Stimulated activated CD4-positive, alpha-beta T cell treated with anti-CD3 and anti-CD28 coated beads, Interleukin-12 subunit alpha, Interleukin-12 subunit beta, amount 100 ng/mL, for 4 hours (primary cell): ENCODE data around the gene STIM2.
"Not testable (repeated sequence)": the region's sequence is repeated elsewhere in the genome, so short reads cannot be mapped to it uniquely, and the experiment has no call there.

Source experiments
- DNase-seq: peaks from one replicate; pipeline ENCODE4 v3.0.0-alpha.2; 2020

The STIM2 gene

GRCh38 chr4:27005905-27006590, 145.4 kb downstream of the STIM2 start:
- no peak for DNase-seq

DNA sequence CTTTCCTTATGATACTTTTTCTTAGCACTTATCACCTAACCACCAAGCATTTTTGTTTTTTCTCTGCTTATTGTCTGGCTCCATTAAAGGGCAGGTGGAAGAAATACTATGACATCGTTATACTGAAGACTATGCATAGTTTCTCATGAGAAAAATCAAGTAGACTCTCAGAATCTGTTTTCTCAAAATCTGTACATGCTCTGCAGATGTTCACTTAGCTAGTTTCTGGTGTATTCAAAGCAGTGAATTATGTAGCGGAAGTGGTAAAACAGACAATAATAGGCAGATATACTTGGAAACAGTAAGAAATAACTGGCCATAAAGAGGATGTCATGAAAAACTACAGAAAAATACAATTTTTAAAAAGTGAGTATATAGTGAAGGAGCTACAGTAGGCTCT, 146.0 kb downstream of the STIM2 start:
- DNase-seq = no peak

DNA sequence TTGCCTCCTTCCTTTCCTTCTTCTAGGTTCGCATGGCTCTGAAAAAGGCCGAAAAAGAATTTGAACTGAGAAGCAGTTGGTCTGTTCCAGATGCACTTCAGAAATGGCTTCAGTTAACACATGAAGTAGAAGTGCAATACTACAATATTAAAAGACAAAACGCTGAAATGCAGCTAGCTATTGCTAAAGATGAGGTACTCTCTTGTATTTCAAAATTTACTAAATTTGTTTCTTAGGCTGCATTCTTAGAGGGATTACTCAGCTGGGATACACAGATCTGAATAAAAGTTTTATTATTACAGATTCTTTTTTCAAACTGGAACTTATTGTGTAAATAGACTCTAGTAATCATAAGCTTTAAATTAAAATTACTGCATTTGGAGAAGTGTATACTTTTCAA, 146.9 kb downstream of the STIM2 start:
- DNase-seq = no peak

GRCh38 chr4:27008679-27009078, 148.0 kb downstream of the STIM2 start:
- DNase-seq = no peak

GRCh38 chr4:27009539-27009938, 148.9 kb downstream of the STIM2 start:
- no peak for DNase-seq

- DNase-seq = peak; percentile 58
These were observed 149.8 kb downstream of the STIM2 start for GRCh38 chr4:27010334-27010940.

GRCh38 chr4:27011401-27011800, 150.8 kb downstream of the STIM2 start:
- DNase-seq = no peak

DNA sequence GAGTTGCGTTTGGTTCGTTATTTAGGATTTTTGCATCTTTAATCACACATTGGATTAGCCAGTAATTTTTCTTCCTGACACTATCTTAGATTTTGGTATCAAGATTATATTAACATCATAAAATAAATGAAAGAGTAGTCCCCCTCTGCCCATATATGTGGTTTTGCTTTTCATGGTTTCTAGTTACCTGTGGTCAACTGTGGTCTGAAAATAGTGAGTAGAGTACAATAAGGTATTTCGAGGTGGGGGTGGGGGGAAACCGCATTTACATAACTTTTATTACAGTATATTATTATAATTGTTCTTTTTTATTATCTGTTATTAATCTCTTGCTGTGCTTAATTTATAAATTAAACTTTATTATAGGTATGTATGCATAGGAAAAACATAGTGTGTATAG, 152.4 kb downstream of the STIM2 start:
- no peak for DNase-seq

DNA sequence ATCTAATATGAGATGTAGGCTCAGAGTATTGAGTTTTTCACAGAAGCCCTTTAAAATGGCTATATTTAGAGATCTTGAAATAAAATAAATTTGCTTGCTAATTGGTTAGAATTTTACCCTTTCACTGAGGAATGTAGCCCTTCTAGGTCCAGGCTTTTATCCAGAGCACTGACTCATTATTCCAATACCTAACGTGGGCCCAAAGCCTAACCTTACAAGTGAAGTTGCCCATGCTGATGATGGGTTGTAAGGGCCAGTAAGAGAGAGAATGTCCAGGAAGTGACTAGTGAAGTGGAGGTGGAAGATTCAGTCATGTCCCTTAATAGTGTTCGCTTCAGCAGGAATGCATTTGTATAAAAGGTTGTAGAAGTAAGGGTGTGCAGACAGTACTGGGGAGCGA, 155.9 kb downstream of the STIM2 start:
- no peak for DNase-seq

GRCh38 chr4:27017623-27018022, 157.0 kb downstream of the STIM2 start:
- no peak for DNase-seq

DNA sequence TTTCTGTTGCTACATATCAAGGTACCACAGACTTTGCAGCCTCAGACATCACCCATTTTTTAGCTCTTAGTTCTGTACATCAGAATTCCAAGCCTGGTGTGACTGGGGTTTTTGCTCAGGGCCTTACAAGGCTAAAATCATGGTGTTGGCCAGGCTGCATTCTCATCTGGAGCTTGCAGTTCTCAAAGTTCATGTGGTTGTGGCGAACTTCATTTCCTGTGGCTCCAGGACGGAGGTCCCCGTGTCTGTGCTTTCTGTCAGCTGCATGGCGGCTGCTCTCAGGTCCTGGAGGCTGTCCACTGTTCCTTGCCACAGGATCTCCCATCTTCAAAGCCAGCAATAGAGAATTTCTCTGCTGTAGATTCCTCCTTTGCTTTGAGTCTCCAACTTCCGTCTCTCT, 157.4 kb downstream of the STIM2 start:
- no peak for DNase-seq

DNA sequence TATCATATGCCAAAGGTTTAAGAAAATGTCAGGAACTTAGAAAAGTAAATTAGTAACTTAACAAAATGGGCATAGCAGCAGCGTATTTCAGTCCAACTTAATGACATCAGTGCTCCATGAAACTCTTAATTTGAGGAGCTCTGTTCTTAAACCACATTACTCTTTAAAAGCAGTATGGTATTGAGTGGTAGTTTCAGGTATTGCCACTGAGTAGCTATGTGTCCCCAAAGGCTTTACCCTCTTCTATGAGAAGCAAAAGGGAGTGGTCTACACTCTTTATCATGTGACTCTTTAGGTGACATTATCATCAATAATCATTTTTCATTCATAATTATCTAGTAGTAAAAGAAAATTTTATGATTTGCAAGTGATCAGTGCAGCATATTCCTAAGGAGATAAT, 158.3 kb downstream of the STIM2 start:
- no peak for DNase-seq

DNA sequence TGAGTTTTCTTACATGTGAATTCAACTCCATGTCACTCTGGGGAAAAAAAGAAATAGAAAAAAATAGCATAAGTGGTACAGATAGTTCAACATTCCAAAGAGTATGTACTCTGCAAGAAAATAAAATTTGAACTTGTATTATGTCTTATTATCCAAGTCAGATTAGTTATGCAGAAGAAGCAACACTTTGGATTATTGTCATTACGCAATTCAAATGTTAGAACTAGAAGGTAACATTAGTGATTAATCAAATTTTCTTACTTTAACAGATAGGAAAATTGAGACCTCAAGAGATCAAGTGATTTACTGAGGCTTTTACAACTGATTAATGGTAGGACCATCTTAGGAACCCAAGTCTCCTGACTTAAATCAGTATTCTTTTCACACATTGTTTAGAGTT, 159.1 kb downstream of the STIM2 start:
- no peak for DNase-seq

DNA sequence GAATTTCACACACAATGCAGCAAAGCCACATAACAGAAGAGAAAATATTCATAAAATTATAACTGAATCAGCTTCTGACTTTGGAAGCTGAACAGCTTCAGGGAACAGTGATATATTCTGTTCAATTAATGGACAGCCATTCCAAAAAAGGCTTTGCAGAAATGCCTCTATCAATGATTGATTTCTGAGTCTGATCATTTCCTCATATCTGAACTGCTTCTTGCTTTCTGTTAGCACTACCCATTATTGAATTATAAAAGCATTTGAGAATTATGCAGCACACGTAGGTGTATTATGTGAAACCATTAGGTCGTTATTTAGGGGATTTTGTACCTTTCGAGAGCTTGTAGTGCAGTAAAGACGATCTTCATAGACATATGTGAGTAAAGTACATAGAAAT, 159.6 kb downstream of the STIM2 start:
- DNase-seq = no peak

- no peak for DNase-seq
These were observed 160.0 kb downstream of the STIM2 start for GRCh38 chr4:27020603-27021002.

GRCh38 chr4:27022963-27023362, 162.3 kb downstream of the STIM2 start:
- no peak for DNase-seq

- DNase-seq = no peak
These were observed 162.7 kb downstream of the STIM2 start for GRCh38 chr4:27023366-27023765.

DNA sequence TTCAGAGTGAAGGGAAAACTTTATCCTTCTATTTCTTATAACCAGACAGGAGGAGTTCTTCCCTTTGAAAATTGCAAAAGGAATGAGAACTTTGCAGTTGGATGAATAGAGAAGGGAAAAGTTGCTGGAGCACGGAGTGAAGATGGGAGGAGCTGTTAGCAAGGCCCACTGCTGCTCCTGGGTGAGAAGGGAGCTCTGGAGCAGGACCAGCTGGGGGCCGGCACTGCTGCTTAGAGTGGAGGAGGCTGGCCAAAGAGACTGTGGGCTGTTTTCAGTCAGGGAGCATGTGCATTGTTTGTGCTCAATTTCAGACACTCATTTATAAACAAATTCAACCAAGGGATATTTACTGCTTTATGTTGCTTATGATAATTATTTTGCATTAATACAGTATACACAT, 164.2 kb downstream of the STIM2 start:
- DNase-seq = no peak

DNA sequence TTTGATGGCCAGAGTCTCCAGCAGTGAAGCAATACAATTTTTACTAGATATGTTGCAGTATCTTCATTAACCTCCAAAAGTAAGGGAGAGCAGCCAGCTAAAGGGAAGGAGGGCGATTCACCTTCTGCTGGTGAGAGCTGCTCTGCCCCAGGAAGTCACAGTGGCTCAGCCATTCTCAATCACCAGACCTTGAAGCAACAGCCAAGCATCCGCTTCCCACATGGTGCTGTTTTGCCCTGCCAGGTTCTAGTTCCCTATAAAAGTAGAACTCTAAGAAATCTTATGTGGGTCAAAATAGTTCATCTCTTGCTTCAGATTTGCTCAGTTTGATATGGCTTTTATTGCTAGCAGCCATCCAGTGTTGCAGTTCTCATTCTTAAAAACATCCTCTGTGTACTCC, 166.8 kb downstream of the STIM2 start:
- no peak for DNase-seq

- DNase-seq = not testable (repeated sequence)
These were observed 174.5 kb downstream of the STIM2 start for GRCh38 chr4:27035127-27035526.

GRCh38 chr4:27040356-27040755, 179.7 kb downstream of the STIM2 start:
- DNase-seq = no peak

DNA sequence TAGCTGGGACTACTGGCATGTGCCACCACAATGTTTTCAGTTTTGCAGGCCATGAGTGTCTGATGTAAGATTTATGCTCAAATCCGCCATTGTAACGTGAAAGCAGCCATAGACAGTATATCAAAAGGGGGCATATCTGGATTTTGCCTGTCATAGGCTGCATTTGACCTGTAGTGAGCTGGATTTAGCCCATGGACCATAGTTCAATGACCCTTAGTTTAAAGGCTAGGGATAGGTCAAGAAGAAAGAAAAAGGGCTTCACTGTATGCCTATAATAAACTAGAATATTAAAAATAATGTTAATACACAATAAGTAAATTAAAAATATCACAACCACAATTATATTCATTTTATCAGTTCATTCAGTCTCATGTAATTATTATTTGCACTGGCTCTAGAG, 181.8 kb downstream of the STIM2 start:
- no peak for DNase-seq

GRCh38 chr4:27043200-27043599, 182.6 kb downstream of the STIM2 start:
- no peak for DNase-seq

DNA sequence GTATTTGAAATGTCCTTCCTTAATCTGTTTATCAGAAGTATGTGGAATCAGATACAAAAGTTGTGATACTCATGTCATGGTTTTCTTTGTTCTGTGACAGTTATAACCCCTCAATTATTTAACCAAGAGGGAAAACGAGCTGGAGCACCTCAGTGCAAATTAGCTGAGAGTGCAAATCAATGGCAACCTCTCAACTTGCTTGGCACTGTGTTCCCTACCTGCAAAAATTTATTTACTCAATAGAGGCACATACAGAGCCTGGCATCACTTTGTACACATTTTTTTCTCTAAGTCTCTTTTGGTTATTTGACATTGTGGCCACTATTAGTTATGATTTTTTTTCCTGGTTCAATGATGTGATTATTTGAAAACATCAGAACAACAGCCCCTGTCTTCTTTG, 186.2 kb downstream of the STIM2 start:
- DNase-seq = no peak
